Neural cell (in vitro differentiated cells): Measurements from ENCODE around the gene ELMO2.

Experiments used
- EZH2 ChIP-seq: fragments of 200-600, 300-800 bp; shearing (Covaris generic), sonication (generic); IDR thresholded peaks from 2 replicates; pipeline ENCODE4 v1.6.1; 2014; ENCODE audit warnings: antibody characterized with exemption, low read length, borderline replicate concordance, mild to moderate bottlenecking; ENCODE audit not compliant: insufficient read depth, poor library complexity, severe bottlenecking
- MXI1 ChIP-seq: fragments of 450-650 bp; conservative IDR thresholded peaks from 2 replicates; pipeline ENCODE4 v1.6.1; 2014; ENCODE audit warnings: antibody characterized with exemption, mild to moderate bottlenecking; ENCODE audit not compliant: poor library complexity, severe bottlenecking
- RAD21 ChIP-seq: fragments of 450-650 bp; conservative IDR thresholded peaks from 2 replicates; pipeline ENCODE4 v1.6.1; 2014; ENCODE audit warnings: antibody characterized with exemption, mild to moderate bottlenecking, moderate library complexity
- TF ChIP-seq, protein P1 (sequence below): fragments of 450-650 bp; IDR thresholded peaks from 2 replicates; pipeline ENCODE4 v1.5.1; 2014; ENCODE audit warnings: antibody characterized with exemption, mild to moderate bottlenecking, moderate library complexity; ENCODE audit not compliant: poor library complexity, severe bottlenecking
- TF ChIP-seq, protein P2 (sequence below): IDR thresholded peaks from 2 replicates; pipeline ENCODE4 v1.6.1; 2012; ENCODE audit warnings: borderline replicate concordance

DNA sequence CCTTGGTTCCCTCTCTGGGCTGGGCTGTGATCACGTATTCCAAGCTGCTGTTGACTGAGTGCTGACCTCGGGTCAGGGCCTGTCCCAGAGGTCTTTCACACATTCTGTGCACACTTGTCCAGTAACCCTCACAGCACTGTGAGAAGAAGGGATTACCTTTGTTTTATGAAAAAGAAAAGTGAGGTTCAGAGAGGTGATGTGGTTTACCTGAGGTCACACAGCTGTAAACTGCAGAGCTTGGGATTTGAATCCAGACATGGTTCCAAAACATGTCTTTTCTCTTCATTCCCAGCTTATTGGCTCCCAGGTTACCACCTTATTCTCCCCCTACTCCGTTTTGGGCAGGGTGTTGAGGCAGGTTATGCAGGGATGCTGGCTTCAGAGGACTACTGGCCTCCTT lies 69.7 kb downstream of the ELMO2 start:
- TF ChIP-seq EZH2 = no peak
- TF ChIP-seq, protein P1, sequence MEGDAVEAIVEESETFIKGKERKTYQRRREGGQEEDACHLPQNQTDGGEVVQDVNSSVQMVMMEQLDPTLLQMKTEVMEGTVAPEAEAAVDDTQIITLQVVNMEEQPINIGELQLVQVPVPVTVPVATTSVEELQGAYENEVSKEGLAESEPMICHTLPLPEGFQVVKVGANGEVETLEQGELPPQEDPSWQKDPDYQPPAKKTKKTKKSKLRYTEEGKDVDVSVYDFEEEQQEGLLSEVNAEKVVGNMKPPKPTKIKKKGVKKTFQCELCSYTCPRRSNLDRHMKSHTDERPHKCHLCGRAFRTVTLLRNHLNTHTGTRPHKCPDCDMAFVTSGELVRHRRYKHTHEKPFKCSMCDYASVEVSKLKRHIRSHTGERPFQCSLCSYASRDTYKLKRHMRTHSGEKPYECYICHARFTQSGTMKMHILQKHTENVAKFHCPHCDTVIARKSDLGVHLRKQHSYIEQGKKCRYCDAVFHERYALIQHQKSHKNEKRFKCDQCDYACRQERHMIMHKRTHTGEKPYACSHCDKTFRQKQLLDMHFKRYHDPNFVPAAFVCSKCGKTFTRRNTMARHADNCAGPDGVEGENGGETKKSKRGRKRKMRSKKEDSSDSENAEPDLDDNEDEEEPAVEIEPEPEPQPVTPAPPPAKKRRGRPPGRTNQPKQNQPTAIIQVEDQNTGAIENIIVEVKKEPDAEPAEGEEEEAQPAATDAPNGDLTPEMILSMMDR = no peak
- TF ChIP-seq, protein P2, sequence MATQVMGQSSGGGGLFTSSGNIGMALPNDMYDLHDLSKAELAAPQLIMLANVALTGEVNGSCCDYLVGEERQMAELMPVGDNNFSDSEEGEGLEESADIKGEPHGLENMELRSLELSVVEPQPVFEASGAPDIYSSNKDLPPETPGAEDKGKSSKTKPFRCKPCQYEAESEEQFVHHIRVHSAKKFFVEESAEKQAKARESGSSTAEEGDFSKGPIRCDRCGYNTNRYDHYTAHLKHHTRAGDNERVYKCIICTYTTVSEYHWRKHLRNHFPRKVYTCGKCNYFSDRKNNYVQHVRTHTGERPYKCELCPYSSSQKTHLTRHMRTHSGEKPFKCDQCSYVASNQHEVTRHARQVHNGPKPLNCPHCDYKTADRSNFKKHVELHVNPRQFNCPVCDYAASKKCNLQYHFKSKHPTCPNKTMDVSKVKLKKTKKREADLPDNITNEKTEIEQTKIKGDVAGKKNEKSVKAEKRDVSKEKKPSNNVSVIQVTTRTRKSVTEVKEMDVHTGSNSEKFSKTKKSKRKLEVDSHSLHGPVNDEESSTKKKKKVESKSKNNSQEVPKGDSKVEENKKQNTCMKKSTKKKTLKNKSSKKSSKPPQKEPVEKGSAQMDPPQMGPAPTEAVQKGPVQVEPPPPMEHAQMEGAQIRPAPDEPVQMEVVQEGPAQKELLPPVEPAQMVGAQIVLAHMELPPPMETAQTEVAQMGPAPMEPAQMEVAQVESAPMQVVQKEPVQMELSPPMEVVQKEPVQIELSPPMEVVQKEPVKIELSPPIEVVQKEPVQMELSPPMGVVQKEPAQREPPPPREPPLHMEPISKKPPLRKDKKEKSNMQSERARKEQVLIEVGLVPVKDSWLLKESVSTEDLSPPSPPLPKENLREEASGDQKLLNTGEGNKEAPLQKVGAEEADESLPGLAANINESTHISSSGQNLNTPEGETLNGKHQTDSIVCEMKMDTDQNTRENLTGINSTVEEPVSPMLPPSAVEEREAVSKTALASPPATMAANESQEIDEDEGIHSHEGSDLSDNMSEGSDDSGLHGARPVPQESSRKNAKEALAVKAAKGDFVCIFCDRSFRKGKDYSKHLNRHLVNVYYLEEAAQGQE = no peak
- TF ChIP-seq RAD21 = no peak
- TF ChIP-seq MXI1 = no peak
